Body of pancreas (tissue), 4 donors: Measurements from ENCODE around the gene GPR108. TPM values are rescaled to one million over a fixed set of nuclear protein-coding genes. Genes with fewer than 3 reads are reported as not detected.

ENCODE experiments used
- ATAC-seq: fragments of 150-250 bp; one replicate; pipeline ENCODE4 v1.9.1; 2016
- DNase-seq, 4 donors: peaks; one replicate each; pipeline ENCODE4 v3.0.0-alpha.2; 2019
- H3K27ac ChIP-seq, 4 donors: fragments of 200-600 bp; sonication (generic); 1 replicate in 3 of 4; 2 replicates in 1 of 4; pipeline versions ENCODE4 v1.5.1 to v1.6.1; 2016 to 2019; ENCODE audit warnings: mild to moderate bottlenecking in 1 of 4, mixed read lengths in 1 of 4, moderate library complexity in 1 of 4
- H3K27me3 ChIP-seq, 2 donors: fragments of 200-600 bp; sonication (generic); one replicate each; pipeline ENCODE4 v1.6.0; 2016; ENCODE audit warnings: mild to moderate bottlenecking in 1 of 2
- H3K36me3 ChIP-seq, 2 donors: fragments of 200-600 bp; sonication (generic); replicated peaks in 1 of 2; 2 replicates each; pipeline ENCODE4 v1.5.1; 2016; ENCODE audit warnings: low read depth in 2 of 2; ENCODE audit not compliant: insufficient read depth in 1 of 2
- H3K4me1 ChIP-seq: fragments of 200-600 bp; sonication (generic); one replicate; pipeline ENCODE4 v1.6.0; 2016
- H3K4me3 ChIP-seq, 2 donors: fragments of 200-600 bp; sonication (generic); 1 replicate in 1 of 2; 2 replicates in 1 of 2; pipeline ENCODE4 v1.5.1; 2016 to 2019
- H3K9me3 ChIP-seq, 3 donors: fragments of 200-600 bp; sonication (generic); 1 replicate in 2 of 3; 2 replicates in 1 of 3; pipeline ENCODE4 v1.5.1; 2016
- POLR2A ChIP-seq, 3 donors: fragments of 450-650 bp; IDR thresholded peaks; one replicate each; pipeline ENCODE4 v1.6.1; 2016; ENCODE audit warnings: antibody characterized with exemption in 3 of 3, mild to moderate bottlenecking in 2 of 3
- WGBS, 2 donors: methylation state at CpG; one replicate each; pipeline ENCODE4 v1.1.5; 2017; 5-methylcytosine and 5-hydroxymethylcytosine counted together
- intact Hi-C: fragments of 100-400 bp; cut with DNase I; formaldehyde crosslinking; loops from one replicate; pipeline ENCODE4 v1.15.1; 2023
- total RNA-seq, 2 donors: library from RNA; depleted of rRNA; stranded (reverse); fragments of >200 nt; gene quantifications; one replicate each; pipeline ENCODE4 v1.1.0, GENCODE V29; 2016
- TF ChIP-seq, protein P1 (sequence below), 7 experiments: fragments of 450-650 bp in 4 of 7; fragments of 200-600 bp in 3 of 7; sonication (generic) in 3 of 7; IDR thresholded peaks; one replicate each; pipeline ENCODE4 v1.5.1; 2016 to 2019; ENCODE audit warnings: antibody characterized with exemption in 7 of 7

The GPR108 gene
- total RNA-seq, 2 donors from 2014 or later, result 68.2 to 75.8 TPM

DNA sequence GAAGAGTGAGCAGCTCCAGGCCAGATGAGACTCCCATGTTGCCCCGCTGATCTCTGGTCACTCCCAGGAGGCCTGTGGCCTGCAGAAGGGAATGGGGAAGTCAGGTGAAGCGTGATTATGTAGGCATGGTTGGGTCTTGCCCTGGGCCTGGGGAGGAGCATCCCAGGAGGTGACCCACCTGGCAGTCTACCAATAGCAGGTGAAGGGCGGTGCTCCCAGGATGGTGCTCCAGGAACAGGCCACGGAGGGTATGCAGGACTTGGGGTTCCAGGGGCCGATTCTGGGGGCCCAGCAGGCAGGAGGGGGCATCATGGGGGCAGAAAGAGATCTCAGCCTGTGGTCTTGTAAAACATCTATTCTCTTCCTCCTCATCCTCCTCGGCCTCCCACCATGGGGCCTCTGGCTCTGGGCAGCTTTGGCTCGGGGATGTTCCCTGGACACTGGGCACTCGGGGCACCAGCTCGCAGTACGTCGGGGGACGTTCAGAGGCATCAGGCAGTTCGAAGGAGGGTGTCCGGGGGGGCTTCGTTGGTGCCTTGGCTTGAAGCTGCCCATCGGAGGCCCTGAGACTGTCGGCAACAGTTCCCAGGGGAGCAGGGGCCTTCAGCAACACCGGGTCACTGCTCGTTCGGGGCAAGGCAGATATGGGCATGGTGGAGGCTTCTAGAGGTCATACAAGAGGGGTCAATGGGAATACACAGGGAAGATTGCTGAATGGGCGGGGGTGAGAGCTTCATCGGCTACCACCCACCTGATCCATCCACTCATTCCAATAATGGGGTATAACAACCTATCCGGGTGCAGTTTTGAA lies 17.5 kb upstream of the GPR108 start:
- no peak overlapping the region for H3K4me3 ChIP-seq
- H3K4me1 ChIP-seq, result no peaks in the 10 kb centered on the region
- TF ChIP-seq, protein P1, sequence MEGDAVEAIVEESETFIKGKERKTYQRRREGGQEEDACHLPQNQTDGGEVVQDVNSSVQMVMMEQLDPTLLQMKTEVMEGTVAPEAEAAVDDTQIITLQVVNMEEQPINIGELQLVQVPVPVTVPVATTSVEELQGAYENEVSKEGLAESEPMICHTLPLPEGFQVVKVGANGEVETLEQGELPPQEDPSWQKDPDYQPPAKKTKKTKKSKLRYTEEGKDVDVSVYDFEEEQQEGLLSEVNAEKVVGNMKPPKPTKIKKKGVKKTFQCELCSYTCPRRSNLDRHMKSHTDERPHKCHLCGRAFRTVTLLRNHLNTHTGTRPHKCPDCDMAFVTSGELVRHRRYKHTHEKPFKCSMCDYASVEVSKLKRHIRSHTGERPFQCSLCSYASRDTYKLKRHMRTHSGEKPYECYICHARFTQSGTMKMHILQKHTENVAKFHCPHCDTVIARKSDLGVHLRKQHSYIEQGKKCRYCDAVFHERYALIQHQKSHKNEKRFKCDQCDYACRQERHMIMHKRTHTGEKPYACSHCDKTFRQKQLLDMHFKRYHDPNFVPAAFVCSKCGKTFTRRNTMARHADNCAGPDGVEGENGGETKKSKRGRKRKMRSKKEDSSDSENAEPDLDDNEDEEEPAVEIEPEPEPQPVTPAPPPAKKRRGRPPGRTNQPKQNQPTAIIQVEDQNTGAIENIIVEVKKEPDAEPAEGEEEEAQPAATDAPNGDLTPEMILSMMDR (IDR thresholded peaks at IDR 0.05), result no peak
- TF ChIP-seq POLR2A (IDR thresholded peaks at IDR 0.05), result no peak
- H3K27ac ChIP-seq, result no peak overlapping the region
- peaks cover 11 to 14% of the 10 kb centered on the region in 2 donors for H3K36me3 ChIP-seq
- no peaks in the 10 kb centered on the region for H3K9me3 ChIP-seq
- 90 to 93% methylated on average over 21 to 22 of the region's 23 CpGs for WGBS, 2 donors
- intact Hi-C loops, result no loop called here
- ATAC-seq (no peak), DNase-seq (no peak)
- H3K27me3 ChIP-seq, result no peaks in the 10 kb centered on the region

DNA sequence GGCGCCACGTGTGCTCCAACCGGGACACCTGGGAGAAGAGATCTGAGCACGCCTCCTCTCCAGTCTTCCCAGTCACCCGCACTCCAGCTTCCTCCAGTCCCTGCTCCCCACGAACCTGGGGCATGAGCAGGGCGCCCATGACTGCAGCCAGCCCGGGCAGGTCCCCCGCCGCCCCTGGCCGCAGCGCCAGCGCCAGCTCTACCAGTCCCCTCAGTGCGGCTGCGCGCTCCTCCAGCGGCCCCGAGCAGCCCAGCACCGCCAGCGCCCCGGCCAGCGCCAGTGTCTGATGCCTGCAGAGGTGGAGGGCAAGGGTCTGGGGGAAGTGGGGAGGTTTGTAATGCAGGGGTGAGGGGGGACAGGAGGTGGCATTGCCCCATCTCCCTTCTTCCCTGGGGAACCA lies 16.8 kb upstream of the GPR108 start:
- no peaks in the 10 kb centered on the region for H3K27me3 ChIP-seq
- H3K36me3 ChIP-seq, result peaks cover 9 to 10% of the 10 kb centered on the region in 2 donors
- no peak overlapping the region for H3K4me3 ChIP-seq
- no peak for TF ChIP-seq POLR2A (IDR thresholded peaks at IDR 0.05)
- TF ChIP-seq, protein P1 (IDR thresholded peaks at IDR 0.05), result no peak
- no peak overlapping the region for H3K27ac ChIP-seq
- no peaks in the 10 kb centered on the region for H3K9me3 ChIP-seq
- intact Hi-C loops, result no loop called here
- no peaks in the 10 kb centered on the region for H3K4me1 ChIP-seq
- DNase-seq (no peak), ATAC-seq (no peak)
- WGBS, 2 donors, result 88 to 96% methylated on average over 3 to 19 of the region's 22 CpGs

DNA sequence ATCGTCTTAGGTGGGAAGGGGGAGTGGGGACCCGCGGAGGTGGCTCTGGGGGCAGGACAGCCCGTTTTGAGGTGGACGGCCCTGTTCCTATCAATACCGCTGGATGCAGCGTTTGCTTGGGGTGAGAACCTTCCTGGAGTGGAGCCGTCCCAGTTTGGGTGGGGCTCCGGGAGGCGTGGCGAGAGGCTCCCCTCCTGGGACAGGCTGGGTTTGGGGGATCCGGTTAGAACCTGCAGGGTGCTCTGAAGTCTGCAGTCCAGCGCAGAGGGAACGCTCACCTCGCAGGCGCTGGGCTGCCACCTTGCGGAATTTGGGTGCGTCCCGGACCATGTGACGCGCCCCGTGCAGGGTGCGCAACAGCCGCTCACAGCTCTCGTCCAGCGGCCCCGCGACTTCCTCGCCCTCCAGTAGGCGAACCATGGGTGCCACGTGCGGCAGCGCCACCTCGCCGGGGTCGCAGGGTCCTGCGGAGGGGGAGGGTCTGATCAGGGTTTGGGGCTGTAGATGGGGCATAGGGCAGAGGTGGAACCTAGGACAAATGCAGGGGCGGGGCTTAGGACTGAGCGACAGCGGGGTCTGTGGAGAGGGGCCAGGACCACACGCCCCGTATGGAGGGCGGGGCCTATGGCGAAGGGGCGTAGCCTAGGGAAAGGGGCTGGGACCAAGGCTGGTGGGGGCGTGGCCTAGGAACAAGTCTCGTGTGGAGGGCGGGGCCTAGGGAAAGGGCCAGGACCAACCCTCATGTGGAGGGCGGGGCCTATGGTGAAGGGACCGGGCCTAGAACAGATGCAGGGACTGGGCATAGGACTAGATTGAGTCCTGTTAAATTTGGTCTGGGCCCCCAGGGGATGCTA lies 16.0 kb upstream of the GPR108 start:
- TF ChIP-seq, protein P1 (IDR thresholded peaks at IDR 0.05), result peak in 2 of 7 experiments; percentile 19 to 44
- no peak for TF ChIP-seq POLR2A (IDR thresholded peaks at IDR 0.05)
- Histone ChIP-seq H3K36me3 (peaks cover 5 to 11% of the 10 kb centered on the region in 2 donors), H3K27ac (peak overlapping the region in 1 of 4 donors; percentile 41), H3K9me3 (no peaks in the 10 kb centered on the region), H3K27me3 (no peaks in the 10 kb centered on the region), H3K4me3 (no peak overlapping the region), H3K4me1 (no peaks in the 10 kb centered on the region)
- peak; percentile 57 to 68 (median 66) for DNase-seq
- 59 to 79% methylated on average over 25 to 44 of the region's 50 CpGs for WGBS, 2 donors
- intact Hi-C loops, result no loop called here
- ATAC-seq, result peak; percentile 37

DNA sequence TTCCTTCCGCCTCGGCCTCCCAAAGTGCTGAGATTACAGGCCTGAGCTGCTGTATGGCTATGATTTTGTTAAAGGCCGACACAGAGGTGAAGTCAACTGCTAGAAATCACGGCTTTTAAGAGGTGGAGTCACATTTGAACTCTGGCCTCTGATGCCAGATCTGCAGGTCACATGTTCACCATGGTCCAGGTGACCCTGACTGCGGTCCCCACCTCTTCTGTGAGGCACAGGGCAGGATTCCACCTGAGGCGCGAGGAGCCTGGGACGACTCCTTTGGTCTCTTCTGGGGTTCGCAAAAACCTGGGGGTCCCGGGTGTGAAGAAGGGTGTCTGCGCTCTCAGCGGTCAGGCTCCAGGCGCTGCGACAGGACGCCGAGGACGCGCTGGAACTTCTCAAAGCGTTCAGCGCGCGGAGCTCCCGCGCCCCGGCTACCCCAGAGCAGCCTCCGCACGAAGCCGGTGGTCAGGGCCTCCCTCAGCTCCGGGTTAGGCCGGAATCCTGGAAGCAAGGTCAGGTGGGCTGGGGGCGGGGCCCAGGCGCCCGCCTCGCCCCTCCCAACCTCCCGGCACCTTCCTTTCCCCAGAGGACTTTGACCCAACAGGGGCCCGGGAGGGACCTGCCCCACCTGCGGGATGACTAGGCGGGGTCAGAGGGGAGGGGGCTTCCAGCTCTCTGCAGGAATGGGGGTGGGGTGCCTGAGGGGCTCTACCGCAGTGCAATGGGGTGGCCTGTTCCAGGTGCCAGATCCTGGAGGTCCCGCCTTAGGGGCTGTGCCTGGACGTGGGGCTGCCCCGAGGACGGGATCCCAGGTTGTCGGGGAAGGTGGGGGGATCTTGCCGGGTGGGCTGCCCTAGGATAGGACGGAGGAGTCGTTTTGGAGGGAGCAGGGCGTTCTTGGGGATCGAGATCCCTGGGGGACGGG lies 15.1 kb upstream of the GPR108 start:
- no peak overlapping the region for H3K4me3 ChIP-seq

More for the DNA sequence above, 15.1 kb upstream of the GPR108 start:
- 80 to 83% methylated on average over 37 to 47 of the region's 50 CpGs for WGBS, 2 donors
- H3K4me1 ChIP-seq, result no peaks in the 10 kb centered on the region
- peaks cover 5 to 15% of the 10 kb centered on the region in 2 donors for H3K36me3 ChIP-seq
- no peak for DNase-seq
- no peaks in the 10 kb centered on the region for H3K27me3 ChIP-seq
- no peaks in the 10 kb centered on the region for H3K9me3 ChIP-seq
- H3K27ac ChIP-seq, result no peak overlapping the region
- TF ChIP-seq, protein P1 (IDR thresholded peaks at IDR 0.05), result no peak
- no peak for TF ChIP-seq POLR2A (IDR thresholded peaks at IDR 0.05)
- intact Hi-C loops, result no loop called here
- ATAC-seq, result peak; percentile 13
